Right hindlimb (tissue), 1 donor: ENCODE measurements around the gene GLS.
A peak's percentile ranks its signal among the peaks of the same experiment; 100 is the strongest.
"Not testable (repeated sequence)": the region's sequence is repeated elsewhere in the genome, so short reads cannot be mapped to it uniquely, and the experiment has no call there.

Experiments
- DNase-seq: peaks from one replicate; pipeline ENCODE4 v3.0.0-alpha.2; 2018

GLS gene

DNA sequence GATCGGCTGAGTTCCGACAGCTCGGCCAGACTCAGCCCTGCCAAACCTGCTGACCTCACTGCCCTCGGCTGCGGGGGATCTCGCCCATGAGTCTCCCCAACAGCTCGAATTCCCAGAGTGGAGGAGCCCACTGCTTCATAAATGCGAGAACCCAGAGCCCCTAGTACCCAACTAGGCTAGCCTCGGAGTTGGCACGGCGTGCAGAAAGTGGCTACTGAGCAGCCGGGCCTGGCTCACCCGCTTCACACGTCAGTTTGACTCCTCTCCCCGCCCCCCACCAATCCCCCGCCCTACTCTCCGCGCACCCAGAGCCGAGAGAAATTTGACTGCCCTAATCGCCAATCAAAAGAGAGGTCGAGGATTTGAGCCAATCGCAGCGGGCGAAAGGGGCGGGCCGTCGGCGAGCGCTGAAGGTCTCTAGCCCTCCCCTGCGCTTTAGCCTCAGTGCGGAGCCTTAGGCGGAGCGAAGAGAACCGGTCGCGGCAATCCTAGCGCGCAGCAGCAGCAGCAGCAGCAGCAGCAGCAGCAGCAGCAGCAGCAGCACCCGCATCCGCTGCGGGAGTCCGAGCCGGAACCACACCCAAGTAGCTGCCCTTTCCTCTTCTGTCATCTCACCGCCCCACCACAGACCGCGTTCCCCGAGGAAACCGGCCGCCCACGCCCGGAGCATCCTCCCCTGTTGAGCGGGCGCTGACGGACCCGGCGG is at the start of gene GLS:
TSS of gene GLS (plus strand) at position 444 of the 706 bp plus-strand sequence. CDS start 264 bp downstream, outside the sequence.
- DNase-seq = peak; percentile 99

DNA sequence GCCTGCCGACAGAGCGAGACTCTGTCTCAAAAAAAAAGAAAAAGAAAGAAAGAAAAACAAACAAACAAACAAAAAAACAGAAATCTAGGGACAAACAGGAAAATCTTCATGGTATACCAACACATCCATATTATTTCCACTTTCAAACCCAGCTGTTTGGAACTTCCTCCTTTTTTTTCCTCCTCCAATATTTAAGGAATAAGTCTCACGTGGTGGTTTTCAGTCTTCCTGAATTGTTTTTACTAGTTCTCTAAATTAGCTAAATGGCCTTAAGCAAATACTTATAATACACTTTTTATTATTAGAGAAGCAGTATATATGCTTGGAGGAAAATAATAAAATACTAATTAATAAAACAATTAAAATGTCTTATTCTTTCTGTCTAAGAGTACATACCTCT is 48.7 kb upstream of the GLS start:
- DNase-seq = no peak

DNA sequence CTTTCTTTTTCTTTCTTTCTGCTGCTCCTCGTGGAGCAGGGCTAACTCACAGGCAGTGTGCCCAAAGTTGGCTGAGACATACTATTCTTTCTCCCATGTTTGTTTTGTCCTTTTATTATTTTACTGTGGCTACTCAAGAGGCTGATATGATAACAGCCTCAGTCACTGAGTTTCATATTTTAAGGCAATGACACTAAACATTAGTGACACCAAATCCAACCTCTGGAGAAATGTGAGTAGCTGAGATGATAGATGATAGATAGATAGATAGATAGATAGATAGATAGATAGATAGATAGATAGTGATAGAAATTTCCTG is 45.8 kb upstream of the GLS start:
- DNase-seq = no peak

DNA sequence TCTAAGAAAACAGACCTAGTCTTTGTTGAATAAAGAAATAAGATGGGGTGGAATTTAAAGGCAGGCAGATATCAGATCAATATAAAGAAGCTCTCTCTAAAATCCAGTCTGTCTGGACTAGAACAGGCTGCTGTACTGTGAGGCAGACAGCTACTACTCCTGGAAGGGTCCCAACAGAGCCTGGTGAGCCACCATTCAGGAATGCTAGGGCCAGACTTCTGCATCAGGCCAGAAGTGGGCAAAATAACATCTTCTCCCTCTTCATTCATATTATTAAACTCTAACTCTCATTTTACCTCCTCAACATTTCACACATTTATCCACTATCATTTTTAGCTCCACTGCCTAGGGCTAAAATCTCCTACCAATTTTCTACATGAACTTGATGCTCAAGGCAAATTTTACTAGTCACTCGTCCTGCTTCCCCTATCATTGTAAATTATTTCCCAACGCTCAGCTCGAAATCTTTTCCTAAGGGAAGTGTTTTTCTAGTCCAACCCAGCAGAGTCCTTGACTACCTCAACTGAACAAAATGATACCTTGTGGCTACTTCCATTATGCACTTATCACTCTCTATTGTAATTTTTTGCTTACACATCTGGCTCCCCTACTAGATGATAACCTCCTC is 45.2 kb upstream of the GLS start:
- DNase-seq = peak; percentile 46

DNA sequence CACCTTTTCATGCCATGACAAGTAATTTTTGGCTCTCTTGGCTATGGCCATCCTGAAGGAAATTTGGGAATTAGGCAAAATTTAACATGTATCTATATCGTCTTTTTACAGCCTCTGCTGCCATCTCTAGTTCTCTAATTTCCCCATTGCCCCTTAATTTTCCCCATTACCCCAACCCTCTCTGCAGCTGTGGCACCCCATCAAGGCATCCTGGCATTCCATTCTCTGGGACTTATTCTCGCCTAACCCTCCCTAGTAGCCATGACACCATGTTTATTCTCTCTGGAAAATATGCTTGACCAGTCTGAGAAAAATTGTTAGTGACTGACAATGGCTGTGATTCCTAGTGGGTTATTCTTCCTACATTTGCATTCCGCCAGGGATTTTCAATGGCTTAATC is 43.9 kb upstream of the GLS start:
- DNase-seq = no peak

DNA sequence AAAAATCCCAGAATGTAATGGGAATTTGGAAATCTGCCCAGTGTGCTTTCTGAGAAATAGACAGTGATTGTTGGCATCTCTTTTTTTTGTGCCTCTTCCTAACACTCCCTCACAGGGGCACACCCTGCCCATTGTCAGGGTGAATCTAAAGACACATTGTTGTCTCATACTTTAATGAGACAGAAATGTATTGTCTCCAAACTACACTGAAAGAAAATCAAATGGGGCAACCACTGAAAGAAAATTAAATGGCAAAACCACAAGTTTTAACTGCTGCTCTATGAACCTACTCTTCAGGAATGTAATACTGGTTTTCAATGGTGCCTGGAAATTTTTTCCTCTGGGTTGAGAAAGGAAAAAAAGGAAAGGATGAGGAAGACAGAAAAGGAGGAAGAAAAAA is 43.2 kb upstream of the GLS start:
- DNase-seq = no peak

DNA sequence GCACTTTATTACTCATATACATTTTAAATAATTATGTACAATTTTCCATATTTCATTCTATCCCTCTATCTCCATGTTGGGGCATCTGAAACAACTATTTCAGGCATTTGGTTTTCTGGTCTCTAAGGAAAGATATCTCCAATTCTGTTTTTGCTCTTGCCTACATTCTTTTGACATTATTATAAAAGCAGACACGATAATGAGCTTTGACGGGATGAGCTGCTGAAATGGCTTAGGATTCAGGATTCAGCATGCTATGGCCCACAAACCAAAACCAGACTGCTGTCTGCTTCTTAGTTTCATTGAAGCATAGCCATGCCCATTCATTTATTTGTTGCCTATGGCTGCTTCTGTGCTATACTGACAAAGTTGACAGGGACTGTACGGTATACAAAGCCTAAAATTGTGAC is 42.7 kb upstream of the GLS start:
- no peak for DNase-seq

DNA sequence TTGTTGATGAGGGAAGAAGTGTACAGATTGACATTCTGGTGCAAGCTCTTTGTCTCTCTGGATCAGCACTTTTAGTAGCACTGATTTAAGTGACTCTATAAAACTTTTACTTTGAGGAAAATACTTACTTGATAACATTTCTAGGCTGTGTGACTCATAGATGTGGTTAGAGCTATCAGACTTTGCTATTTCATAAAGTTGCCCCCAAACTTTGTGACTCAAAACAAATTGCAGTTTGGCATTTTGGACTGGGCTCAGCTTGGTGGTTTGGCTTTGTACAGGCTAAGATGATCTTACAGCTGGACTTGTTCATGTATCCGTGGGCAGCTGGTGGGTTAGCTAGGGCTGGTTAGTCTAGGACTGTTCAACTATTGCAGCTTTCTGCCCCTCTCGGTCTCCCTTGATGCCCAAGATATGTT is 42.1 kb upstream of the GLS start:
- no peak for DNase-seq

DNA sequence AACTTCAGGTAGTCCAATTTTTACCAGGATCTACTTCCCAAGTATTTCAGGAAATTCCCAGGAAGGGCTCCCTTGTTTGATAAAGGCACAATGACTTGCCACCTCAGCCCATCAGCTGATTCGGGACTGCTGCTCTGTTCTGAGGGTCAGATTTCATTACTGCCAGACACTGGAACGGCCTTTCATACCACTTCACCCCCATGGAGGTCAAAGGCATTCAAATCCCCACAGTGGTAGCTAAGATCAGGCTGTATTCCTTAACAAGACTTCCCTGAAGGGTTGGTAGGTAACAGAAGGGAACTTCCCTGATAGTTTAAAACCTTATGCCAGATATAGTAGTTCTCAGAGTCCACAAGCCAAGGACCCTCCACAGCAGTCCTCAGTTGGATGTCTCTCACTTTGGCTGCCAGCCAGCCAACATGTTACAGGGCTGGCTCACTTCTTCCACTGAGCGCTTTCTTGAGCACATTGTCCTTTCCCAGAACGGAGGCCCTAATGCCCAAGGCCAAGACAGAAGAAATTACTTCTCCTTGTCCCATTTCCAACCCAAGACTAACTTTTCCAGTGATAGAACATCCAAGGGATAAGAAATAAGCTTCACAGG is 40.0 kb upstream of the GLS start:
- DNase-seq = no peak

DNA sequence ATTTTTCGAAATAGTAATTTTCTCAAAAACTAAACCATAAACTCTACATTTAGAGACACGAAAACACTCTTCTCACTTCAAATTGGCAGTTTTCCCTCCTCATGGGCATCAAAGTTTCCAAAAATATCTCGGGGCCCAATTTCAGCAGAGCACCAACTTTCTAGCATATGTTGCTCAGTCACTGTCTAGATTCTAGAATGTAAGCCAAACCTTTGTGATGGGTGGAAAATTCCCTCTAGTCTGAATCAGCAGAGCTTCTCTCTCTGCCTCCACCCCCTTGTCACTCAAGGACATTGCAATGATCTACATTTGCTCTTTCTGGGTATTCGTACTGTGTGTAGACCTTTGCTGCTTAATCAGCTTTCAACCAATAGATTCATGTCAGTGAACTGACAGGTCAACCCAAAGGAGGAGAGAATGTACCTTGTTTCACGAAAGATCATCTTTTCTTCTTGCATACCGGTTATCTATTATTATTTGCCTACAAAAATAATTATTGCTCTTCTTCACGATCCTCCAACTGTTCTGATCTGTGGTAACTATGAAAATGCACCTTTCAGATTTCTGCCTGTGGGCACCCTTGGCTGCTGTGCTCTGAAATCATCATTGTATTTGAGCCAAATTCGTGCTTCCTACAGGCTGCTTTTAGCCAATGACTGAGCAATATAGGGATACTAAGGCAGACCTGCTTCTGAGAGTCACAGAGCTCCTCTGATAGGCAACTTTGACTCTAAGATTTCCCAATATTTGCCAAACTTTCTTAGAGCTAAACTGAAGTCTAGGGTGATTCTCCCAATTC is 38.7 kb upstream of the GLS start:
- DNase-seq = no peak

DNA sequence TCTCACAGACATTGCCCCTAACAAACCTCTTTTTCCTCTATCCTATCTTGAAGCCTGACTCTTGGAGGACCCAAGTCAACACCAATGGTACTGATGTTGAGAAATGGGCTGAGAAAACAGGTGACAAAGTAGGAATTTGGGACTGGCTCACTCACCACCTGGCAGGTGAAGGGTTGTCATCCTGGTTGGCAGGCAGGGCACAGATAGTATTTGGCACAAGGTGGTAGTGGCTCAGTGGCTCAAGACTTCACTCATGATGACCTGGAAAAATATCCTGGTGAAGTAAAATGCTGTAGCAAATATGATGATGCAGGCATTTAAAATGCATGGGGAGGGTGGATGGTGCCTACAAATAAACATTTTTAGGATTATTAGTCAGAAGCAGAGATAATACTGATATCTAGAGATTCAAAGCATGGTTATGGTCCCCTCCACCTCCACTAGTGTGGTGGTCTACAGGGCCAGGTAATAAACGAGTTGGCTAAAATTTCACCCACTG is 38.0 kb upstream of the GLS start:
- no peak for DNase-seq

DNA sequence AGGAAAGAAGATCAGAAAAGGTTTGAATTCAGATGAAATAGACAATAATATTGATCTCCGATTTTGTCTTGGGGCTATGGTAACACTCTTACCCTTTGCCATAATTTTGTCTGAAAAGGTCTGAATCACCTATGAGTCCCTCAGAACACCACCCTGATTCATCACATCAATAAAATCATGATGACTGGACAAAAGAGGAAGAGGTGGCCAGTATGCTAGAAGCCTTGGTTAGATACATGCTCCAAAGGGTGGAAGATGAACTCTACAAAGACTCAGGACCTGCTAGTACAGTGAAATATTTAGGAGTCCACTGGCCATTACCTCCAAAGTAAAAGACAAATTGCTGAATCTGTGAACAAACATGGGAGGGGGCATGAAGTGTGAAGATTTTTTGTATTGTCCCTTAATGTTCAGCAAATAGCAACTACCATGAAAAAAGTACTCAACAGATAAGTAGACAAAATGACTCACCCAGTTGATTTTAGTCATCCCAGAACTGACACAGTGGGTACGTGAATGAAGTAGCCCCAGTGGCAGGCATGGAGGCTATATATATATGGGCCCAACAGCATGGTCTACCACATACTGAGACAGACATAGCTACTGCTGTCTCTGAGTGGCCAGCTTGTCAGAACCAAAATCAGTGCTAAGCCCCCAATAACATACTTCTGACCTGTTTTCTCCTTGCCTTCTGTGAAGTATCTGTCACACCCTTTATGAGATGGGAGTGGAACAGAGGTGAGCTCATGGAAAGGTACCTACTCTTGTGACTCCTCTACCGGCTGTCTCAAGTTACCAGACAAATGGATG is 36.5 kb upstream of the GLS start:
- DNase-seq = no peak

DNA sequence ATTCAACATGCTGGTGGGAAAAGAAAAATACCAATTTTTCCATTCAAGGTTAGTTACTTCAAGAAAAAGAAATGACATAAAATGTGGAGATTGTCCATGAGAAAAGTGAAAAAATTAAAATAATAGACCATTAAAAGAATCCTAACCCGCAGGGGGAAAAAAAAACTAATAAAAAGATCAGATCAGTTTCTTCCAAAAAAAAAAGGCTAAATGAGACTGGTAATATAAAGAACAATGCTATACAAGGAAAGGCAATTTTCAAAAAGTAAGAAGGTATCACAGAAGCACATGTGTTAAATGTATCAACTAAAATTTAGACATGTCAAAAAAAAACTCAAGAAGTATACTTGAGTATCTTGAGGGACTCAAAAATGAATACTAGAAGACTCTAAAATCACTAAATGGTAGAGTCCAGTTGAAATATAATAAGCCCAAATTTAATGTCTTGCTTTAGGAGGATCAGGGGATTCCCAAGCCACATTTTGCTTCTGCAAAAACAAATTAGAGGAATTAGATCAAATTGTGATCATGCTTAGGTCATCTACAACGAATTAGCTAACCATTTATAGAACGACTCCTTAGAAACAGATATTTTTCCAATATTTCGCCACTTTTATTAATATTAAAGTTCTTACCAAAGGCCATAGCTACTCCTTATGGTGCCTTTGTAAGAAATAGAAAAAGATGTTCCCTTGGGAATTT is 35.8 kb upstream of the GLS start:
- DNase-seq = no peak

DNA sequence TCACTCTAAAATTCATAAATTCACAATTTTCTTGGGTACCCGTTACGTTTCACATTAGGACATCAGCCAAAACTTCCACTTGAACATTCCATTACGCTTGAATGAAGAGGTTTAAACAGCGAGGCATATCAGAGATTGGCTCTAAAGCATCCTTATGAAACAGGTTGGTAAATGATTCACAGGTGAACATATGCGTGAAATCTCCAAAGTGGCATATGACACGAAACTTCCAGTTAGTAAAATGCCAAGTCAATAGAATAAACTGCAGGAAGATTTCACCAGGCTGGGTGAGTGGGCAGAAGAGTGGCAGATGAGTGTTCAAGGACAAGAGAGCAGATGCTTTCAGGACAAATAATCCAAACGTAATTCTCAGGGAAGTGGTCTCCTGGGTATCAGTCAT is 33.9 kb upstream of the GLS start:
- no peak for DNase-seq

DNA sequence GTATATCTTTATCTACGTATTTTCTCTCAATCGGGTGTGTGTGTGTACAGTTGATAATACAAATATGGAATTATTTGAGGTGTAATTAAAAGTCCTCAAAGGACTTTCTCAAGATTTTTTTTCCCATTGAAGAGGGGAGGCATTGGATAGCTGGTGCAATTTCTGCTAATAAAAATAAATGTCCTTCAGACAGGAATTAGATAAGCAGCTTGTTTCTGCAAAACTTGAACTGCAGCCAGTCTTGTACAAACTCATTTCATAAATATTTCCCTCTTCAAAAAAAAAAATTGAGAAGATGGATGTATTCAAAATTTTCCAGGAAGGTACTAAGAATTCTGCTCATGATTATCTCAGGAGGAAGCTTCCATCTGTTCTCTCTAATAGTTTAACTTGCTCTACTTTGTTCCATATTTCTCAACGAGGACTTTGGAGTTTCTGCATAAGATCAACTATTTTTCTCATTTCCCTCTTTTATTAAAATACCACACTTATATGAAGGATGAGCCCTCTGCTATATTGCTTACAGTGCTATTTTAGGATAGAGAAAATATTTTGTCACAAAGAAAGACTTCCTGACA is 33.0 kb upstream of the GLS start:
- DNase-seq = no peak

DNA sequence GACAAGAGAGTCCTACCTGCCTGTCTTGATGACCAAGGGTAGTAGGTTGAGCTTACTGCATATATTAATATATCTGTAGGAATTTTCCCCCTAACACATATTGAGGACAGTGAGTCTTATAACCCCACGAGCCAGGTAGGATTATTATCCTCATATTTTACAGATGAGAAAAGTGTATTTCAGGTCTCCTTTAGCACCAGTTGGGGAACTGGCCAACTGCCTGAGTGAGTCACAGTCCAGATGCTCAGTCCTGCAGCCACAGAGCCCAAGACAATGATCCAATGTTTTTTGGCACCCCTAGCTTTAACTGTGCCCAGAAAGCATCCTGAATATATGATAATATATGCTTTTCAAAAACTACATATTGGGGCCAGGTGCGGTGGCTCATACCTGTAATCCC is 30.8 kb upstream of the GLS start:
- DNase-seq = no peak

DNA sequence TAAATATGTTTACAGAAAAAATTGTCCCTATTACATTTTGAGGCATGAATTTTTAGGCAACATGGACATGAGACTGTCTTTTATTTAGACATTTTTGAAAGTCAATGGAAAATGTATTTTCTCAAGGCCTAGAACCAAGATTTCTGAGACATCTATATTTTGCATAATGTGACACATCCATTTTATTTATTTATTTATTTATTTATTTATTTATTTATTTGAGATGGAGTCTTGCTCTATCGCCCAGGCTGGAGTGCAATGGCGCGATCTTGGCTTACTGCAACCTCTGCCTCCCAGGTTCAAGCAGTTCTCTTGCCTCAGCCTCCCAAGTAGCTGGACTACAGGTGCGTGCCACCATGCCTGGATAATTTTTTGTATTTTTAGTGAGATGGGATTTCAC is 27.6 kb upstream of the GLS start:
- DNase-seq = not testable (repeated sequence)

DNA sequence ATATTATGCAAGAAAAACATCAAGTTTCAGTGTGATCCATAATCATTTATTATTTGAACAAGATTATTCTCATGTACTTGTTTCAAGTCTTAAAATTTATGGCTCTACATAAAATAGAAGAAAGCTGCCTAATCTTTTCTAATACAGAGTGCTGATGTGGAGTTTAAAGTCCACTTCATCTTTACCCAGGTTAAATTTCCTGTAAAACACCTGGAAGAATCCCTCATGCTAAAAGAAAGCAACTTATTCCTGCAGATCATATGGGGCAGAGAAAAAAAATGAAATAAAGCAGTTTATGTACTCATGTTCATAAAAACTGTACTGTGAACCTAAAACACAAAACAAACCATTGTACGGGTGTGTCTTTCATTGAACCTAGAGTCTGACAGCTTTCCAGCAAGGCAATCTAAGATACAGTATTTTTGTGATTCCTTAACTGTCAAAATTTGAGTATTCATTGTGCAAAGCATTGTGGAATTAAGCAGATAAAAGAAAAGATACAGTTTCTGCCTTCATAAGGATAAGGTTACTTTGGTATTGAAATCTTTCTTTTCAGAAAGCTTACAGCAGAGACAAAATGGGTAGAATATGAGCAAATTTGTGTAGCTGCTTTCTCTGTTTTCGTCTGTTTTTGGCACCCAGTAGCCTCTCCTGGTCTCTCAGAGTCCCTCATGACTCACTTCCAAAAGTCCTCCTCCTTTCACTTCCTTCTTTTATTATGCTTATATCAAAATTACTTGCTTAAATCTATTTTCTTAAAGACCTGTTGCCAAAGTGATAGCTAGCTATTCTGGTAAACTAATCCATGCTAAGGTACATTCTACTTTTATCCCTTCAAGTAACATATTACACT is 26.9 kb upstream of the GLS start:
- no peak for DNase-seq

DNA sequence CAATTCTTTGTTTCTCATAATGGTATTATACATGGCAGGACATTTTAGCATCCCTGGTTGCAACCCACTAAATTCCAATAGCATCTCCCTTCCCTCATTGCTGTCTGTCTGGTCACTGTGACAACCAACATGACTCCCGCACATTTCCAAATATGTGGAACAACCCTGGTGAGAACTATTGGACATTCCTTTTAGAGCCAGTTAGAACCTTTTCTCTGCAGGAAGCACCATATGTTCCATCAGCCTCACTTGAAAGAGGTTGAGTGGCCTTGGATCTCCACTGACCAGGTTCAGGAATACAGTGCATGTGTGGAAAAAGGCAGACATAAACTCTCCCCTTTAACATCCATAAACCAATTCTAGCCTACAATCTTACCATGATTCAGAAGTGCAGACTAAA is 25.9 kb upstream of the GLS start:
- no peak for DNase-seq

DNA sequence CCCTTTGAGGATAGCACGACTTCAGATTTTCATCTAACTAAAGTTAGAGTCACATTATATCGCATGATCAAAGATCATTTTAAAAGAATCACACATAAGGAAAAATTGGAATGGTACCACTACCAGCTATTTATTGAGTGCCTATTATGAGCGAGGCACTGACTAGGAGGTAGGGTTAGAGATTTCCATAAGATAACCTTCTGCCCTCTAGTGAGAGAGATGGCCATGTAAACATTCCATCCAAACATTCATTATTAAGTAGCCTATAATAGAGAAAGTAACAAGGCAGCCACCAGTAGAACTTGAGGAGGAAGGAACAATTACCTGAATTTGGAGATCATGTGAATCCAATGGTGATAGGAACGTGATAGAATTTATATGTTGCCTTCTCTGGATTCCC is 25.4 kb upstream of the GLS start:
- DNase-seq = no peak

DNA sequence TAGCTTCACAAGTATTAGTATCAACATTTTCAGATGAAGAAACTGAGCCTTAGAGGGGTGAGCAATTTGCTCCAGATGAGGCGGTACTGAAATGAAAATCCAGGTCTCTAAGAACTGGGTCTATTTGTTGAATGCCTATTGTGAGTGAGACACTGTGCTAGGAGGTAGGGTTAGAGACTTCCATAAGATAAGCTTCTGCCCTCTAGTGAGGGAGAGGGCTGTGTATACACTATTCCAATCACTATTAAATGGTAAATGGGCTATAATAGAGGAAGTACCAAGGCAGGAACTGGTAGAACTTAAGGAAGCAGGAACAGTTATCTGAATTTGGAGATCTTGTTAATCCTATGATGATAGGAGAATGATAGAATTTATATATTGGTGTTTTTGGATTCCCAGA is 23.6 kb upstream of the GLS start:
- no peak for DNase-seq
